HCT116 (cell line): ENCODE data around the gene ZNF469. TPM values are rescaled to one million over a fixed set of nuclear protein-coding genes. Genes with fewer than 3 reads are reported as not detected.

ENCODE experiments used
- ATAC-seq: fragments of 200-7000 bp; cut with Tn5 transposase; 2 replicates; pipeline ENCODE4 v1.9.1; 2020; ENCODE audit warnings: mild to moderate bottlenecking, moderate library complexity
- BruUV-seq: library from RNA; stranded (reverse); fragments of 400-500 nt; replicated peaks from 2 replicates; lab custom pipeline; 2021; lab: Mats Ljungman, UMichigan
- CTCF ChIA-PET: fragments of 300-600 bp; sonication (Branson Sonifier 250); formaldehyde crosslinking; loops from one replicate; lab custom pipeline; 2021; ENCODE audit warnings: antibody characterized with exemption; lab: Charles Lee
- POLR2A ChIA-PET: fragments of 300-600, 350-600 bp; sonication (Branson Sonifier 250); formaldehyde crosslinking; loops from one replicate; lab custom pipeline; 2021; ENCODE audit warnings: antibody characterized with exemption; lab: Charles Lee
- RAD21 ChIA-PET, 2 experiments: fragments of 300-600 bp; sonication (Branson Sonifier 250); formaldehyde crosslinking; loops; one replicate each; lab custom pipeline; 2023; ENCODE audit warnings: low total read pairs in 2 of 2; ENCODE audit not compliant: uncharacterized antibody in 2 of 2, unreplicated experiment in 2 of 2, low non-redundant PET in 1 of 2; lab: Charles Lee
- DNase-seq: peaks from one replicate; pipeline ENCODE4 v3.0.0-alpha.2; 2010; ENCODE audit warnings: low read depth, low spot score
- H2AFZ ChIP-seq: fragments of 200-600 bp; shearing (Covaris generic), sonication (generic); 2 replicates; pipeline ENCODE4 v1.6.1; 2017; ENCODE audit warnings: low read depth, mixed run types, mixed read lengths, antibody characterized with exemption, low read length; ENCODE audit not compliant: poor library complexity, severe bottlenecking
- H3K27ac ChIP-seq: 2 replicates; pipeline ENCODE4 v1.5.1; 2012; ENCODE audit warnings: low read depth, low read length
- H3K27me3 ChIP-seq: fragments of 200-600 bp; sonication (generic); 2 replicates; pipeline ENCODE4 v1.6.1; 2016; ENCODE audit warnings: mixed run types, low read length, mixed read lengths; ENCODE audit not compliant: insufficient read depth
- H3K36me3 ChIP-seq, 2 experiments: fragments of 200-500 bp in 1 of 2; fragments of 200-600 bp in 1 of 2; sonication (Bioruptor generic) in 1 of 2; sonication (generic) in 1 of 2; 2 replicates each; pipeline versions ENCODE4 v1.5.1 to v1.6.1; 2014 to 2016; ENCODE audit warnings: low read length in 2 of 2, inconsistent platforms in 1 of 2, mixed read lengths in 1 of 2, mixed run types in 1 of 2; ENCODE audit not compliant: insufficient read depth in 2 of 2, control insufficient read depth in 1 of 2
- H3K4me1 ChIP-seq, 2 experiments: fragments of 200-600 bp in 1 of 2; sonication (generic) in 1 of 2; 2 replicates each; pipeline versions ENCODE4 v1.5.1 to v1.6.1; 2012 to 2017; ENCODE audit warnings: low read length in 2 of 2, inconsistent platforms in 1 of 2, mild to moderate bottlenecking in 1 of 2, mixed read lengths in 1 of 2, mixed run types in 1 of 2, moderate library complexity in 1 of 2; ENCODE audit not compliant: insufficient read depth in 2 of 2, control insufficient read depth in 1 of 2
- H3K4me2 ChIP-seq: fragments of 200-600 bp; sonication (generic); 2 replicates; pipeline ENCODE4 v1.6.1; 2017; ENCODE audit warnings: mixed run types, low read length, mixed read lengths
- H3K4me3 ChIP-seq, 2 experiments: fragments of 200-600 bp in 1 of 2; sonication (generic) in 1 of 2; replicated peaks in 1 of 2; 2 replicates each; pipeline ENCODE4 v1.5.1; 2011 to 2016; ENCODE audit warnings: low read length in 2 of 2, control low read depth in 1 of 2, low read depth in 1 of 2, mild to moderate bottlenecking in 1 of 2, mixed read lengths in 1 of 2, mixed run types in 1 of 2
- H3K79me2 ChIP-seq: fragments of 200-600 bp; sonication (generic); 2 replicates; pipeline ENCODE4 v1.6.1; 2017; ENCODE audit warnings: mild to moderate bottlenecking, mixed run types, low read length, moderate library complexity, mixed read lengths; ENCODE audit not compliant: insufficient read depth
- H3K9ac ChIP-seq: fragments of 200-600 bp; sonication (generic); 2 replicates; pipeline ENCODE4 v1.6.1; 2016; ENCODE audit warnings: low read length, mixed read lengths
- H3K9me2 ChIP-seq: fragments of 200-600 bp; sonication (generic), shearing (Covaris generic); 2 replicates; pipeline ENCODE4 v1.6.1; 2017; ENCODE audit warnings: mixed run types, mild to moderate bottlenecking, moderate library complexity; ENCODE audit not compliant: insufficient read depth
- H3K9me3 ChIP-seq, 2 experiments: fragments of 200-500 bp in 1 of 2; fragments of 200-600 bp in 1 of 2; sonication (Bioruptor generic) in 1 of 2; sonication (generic) in 1 of 2; 2 replicates each; pipeline ENCODE4 v1.6.1; 2014 to 2017; ENCODE audit warnings: low read length in 2 of 2, mixed read lengths in 2 of 2, inconsistent platforms in 1 of 2, low read depth in 1 of 2, mild to moderate bottlenecking in 1 of 2, mixed run types in 1 of 2, moderate library complexity in 1 of 2; ENCODE audit not compliant: control insufficient read depth in 1 of 2, insufficient read depth in 1 of 2
- H4K20me1 ChIP-seq: fragments of 200-600 bp; sonication (generic), shearing (Covaris generic); 2 replicates; pipeline ENCODE4 v1.6.1; 2017; ENCODE audit warnings: mixed run types, mild to moderate bottlenecking, moderate library complexity; ENCODE audit not compliant: insufficient read depth
- CBX3 ChIP-seq: IDR thresholded peaks from 2 replicates; pipeline ENCODE4 v1.6.1; 2012; ENCODE audit warnings: low read depth
- CEBPB ChIP-seq: IDR thresholded peaks from 2 replicates; pipeline ENCODE4 v1.6.1; 2012; ENCODE audit warnings: low read depth
- ELF1 ChIP-seq: IDR thresholded peaks from 2 replicates; pipeline ENCODE4 v1.6.1; 2012; ENCODE audit warnings: low read depth, borderline replicate concordance
- EZH2 ChIP-seq: fragments of 200-600 bp; sonication (generic); IDR thresholded peaks from 2 replicates; pipeline ENCODE4 v1.6.1; 2017; ENCODE audit warnings: antibody characterized with exemption, mixed run types
- FOSL1 ChIP-seq: IDR thresholded peaks from 2 replicates; pipeline ENCODE4 v1.6.1; 2012; ENCODE audit warnings: low read depth
- POLR2A ChIP-seq: IDR thresholded peaks from 2 replicates; pipeline ENCODE4 v1.7.0; 2011; ENCODE audit warnings: borderline replicate concordance; ENCODE audit not compliant: insufficient read depth, insufficient read length; ENCODE audit errors: extremely low read depth
- POLR2AphosphoS5 ChIP-seq: IDR thresholded peaks from 2 replicates; pipeline ENCODE4 v1.6.1; 2011; ENCODE audit warnings: mild to moderate bottlenecking, low read depth, low read length, moderate library complexity
- SP1 ChIP-seq: IDR thresholded peaks from 2 replicates; pipeline ENCODE4 v1.6.1; 2012; ENCODE audit warnings: low read depth
- SRF ChIP-seq: IDR thresholded peaks from 2 replicates; pipeline ENCODE4 v1.6.1; 2012; ENCODE audit warnings: low read depth
- TCF7L2 ChIP-seq: IDR thresholded peaks from 2 replicates; pipeline ENCODE4 v1.7.0; 2011; ENCODE audit warnings: borderline replicate concordance, inconsistent platforms; ENCODE audit not compliant: insufficient read depth, insufficient read length; ENCODE audit errors: extremely low read depth
- ZNF274 ChIP-seq: fragments of 200-500 bp; sonication (Bioruptor generic); IDR thresholded peaks from 2 replicates; pipeline ENCODE4 v1.6.1; 2014; ENCODE audit warnings: mild to moderate bottlenecking, low read depth, low read length, inconsistent platforms
- intact Hi-C: fragments of 100-400 bp; cut with micrococcal nuclease; formaldehyde crosslinking; loops from 2 replicates; pipeline ENCODE4 v1.10.0; 2022
- total RNA-seq: library from RNA; stranded (reverse); gene quantifications from one replicate; pipeline ENCODE4 v1.2.1, GENCODE V29; 2021; ENCODE audit not compliant: unreplicated experiment

ZNF469 gene
- total RNA-seq, 1 experiment from 2014 or later, result 5.9 TPM

DNA sequence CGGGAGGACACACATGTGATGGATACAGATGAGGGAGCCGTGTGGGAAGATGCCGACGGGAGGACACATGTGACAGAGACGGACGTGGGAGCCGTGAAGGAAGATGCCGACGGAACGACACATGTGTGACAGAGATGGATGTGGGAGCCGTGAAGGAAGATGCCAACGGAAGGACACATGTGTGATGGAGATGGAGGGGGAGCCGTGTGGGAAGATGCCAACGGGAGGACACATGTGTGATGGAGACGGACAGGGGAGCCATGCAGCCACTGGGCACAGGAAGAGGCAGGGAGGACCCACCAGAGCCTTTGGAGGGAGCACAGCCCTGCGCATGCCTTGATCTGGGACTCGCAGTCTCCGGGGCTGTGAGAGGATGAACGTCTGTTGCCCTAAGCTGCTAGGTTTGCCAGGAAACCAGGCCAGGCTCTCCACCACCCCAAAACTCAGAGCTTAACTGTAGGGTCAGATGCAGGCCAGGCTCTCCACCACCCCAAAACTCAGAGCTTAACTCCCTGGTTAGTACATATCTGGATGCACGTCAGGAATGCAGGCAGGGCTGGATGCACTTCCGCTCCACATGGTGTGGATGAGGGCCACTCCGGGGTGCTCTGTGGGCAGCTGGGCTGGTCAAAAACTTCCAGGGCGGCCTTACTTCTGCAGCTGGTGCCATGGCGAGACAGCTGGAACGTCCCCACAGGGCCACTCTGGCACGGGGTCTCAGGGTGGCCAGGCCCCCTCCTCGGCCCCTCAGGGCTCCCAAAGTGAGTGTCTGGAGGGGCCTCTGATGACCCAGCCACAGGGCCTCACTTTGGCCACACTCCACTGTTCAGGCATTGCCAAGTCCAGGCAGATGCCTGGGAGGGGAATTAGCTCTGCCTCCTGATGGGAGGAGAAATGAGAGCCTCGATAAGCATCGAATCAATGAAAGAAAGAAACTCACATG is 47.7 kb upstream of the ZNF469 start:
- H3K27me3 ChIP-seq, result no peaks in the 10 kb centered on the region
- TF ChIP-seq TCF7L2 (no peak), SRF (no peak), EZH2 (no peak), CBX3 (no peak), ELF1 (no peak), POLR2A (no peak), POLR2AphosphoS5 (no peak), SP1 (no peak), CEBPB (no peak), ZNF274 (no peak), FOSL1 (no peak)
- 0 out of 2 replicates have a peak overlapping the region, but pooled peaks have one; percentile 2 for H3K9ac ChIP-seq
- no TSS peak for BruUV-seq
- ChIA-PET POLR2A (no interaction called here), CTCF (no interaction called here), RAD21 (no interaction called here)
- no peak overlapping the region for H2AFZ ChIP-seq
- peaks cover 0 to 8% of the 10 kb centered on the region in 2 experiments; a peak in 1 of 4 replicates for H3K9me3 ChIP-seq
- H3K4me3 ChIP-seq, result no peak overlapping the region
- H3K36me3 ChIP-seq, result no peaks in the 10 kb centered on the region
- intact Hi-C loops, result no loop called here
- H4K20me1 ChIP-seq, result no peaks in the 10 kb centered on the region
- DNase-seq (no peak), ATAC-seq (no peak)
- H3K4me2 ChIP-seq, result peak overlapping the region; percentile 74
- H3K79me2 ChIP-seq, result no peaks in the 10 kb centered on the region
- H3K4me1 ChIP-seq, result peaks cover 30 to 53% of the 10 kb centered on the region in 2 experiments
- H3K9me2 ChIP-seq, result no peaks in the 10 kb centered on the region
- no peak overlapping the region for H3K27ac ChIP-seq
